Measurements from ENCODE around the gene GHDC.
"Not testable (repeated sequence)": the region's sequence is repeated elsewhere in the genome, so short reads cannot be mapped to it uniquely, and the experiment has no call there.

Gene GHDC

DNA sequence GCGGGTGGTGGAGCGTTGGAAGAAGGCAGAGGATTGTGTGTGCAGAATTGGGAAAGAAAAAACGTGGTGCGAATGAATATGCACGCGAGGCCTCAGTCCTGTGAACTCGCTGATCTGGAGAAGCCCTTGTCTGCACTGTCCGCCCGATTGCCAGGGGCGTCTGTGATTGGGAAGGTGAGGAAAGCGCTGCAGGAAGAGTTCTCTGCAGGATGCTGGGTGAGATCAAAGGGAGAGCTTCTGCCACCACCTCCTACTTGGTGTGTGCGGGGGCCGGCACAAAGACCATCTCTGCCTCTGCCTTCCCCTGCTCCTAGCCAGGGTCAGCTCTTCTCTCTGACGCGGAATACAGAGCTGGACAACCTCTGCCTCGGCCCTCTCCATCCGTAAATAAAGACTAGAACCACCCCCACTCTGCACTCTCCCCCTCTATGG is 38.7 kb downstream of the GHDC start:
- DNase-seq (ENCODE audit: low read depth), result no peak

DNA sequence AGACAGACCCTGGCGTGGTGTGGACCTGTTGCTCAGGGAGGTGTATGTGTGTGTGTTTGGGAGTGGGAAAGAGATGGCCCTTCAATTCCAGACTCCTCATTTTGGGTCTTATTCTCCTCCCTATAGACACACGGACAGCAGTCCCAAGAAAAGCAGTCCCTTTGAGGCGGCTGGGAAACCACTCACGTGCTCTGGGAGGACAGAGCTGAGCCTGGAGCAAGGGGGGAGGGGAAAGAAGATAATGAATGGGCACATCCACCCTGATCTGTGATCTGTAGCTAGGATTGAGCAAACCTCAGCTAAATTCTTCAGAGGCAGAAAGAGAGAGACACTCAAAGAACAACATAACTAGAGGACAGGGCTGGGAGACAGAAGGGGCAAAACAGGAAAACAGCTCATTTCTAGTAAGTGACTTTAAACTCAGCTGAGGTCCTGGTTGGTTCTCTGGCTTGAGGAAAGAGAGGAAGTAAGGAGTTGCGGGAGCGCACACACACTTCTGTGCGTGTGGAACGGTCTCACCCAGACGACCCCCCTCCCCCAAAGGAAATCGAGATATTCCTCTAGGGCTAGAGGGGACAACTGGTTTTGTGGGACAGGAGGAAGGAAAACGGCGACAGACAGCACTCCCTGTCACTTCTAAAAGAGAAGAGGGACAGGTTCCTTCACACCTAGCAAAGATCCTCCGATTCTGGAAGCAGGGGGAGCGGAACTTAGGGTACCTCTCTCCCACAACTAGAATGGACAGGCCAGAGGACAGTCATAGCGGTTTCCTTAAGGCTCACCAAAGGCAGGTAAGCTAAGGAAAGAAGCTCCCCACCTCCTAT is 40.2 kb downstream of the GHDC start:
- DNase-seq (ENCODE audit: low read depth), result no peak

DNA sequence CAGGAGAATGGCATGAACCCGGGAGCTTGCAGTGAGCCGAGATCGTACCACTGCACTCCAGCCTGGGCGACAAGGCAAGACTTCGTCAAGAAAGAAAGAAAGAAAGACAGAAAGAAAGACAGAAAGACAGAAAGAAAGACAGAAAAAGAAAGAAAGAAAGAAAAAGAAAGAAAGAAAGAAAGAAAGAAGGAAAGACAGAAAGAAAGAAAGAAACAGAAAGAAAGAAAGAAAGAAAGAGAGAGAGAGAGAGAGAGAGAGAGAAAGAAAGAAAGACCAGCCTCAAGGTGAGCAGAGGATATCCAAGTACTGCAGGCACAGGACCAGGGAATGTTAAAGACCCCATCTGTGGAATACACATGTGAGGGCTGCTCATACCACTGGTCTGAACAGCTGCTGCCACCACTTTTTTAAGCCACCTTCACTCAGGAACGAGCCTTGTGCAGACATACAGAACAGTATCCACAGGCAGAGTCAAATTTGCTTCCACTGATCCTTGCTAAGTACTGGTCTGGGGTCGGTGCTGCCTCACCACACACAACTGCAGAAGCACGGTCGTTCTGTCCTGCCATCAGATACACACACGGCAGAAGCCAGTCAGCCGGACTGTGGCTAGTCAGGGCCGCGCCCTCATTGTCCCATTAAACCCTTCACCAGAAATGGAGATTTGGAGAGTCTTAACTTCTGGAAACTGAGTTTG is 47.2 kb downstream of the GHDC start:
- no peak for DNase-seq (ENCODE audit: low read depth)

DNA sequence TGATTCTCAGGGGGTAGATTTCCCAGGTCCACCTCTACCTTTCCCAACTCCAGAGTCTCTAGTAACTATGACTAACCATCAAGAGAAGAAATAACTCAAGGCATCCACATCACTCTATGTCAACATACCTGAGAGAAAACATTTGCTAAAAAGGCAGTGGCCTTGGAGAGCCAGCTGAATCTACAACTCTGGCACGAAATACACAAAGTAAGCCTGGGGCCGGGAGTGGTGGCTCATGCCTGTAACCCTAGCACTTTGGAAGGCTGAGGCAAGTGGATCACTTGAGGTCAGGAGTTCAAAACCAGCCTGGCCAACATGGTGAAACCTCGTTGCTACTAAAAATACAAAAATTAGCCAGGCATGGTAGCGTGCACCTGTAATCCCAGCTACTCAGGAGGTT is 51.2 kb downstream of the GHDC start:
- DNase-seq (ENCODE audit: low read depth), result not testable (repeated sequence)

DNA sequence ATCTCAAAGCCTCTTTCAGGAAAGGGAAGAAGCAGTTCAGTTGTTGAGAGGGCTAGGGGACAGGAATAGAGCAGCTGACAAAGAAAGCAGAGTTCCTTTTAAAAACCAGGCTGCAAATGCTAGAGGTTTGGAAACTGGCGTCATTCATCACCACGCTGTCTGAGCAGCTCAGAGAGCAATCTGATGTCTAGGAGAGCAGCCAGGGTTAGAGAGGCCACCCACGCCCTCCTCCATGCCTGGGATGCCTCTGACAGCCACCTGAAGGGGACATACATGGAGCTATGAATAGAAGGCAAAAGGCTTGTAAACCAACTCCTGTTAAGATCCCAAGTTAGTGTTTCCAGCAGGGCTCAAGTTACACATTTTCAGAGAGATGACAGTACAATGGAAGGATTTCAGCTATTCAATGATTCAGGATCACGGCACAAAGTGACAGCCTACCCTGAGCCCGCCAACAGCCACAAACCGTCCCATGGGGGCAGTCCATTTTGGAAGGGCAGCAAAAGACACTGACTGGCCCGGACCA is 51.9 kb downstream of the GHDC start:
- no peak for DNase-seq (ENCODE audit: low read depth)

DNA sequence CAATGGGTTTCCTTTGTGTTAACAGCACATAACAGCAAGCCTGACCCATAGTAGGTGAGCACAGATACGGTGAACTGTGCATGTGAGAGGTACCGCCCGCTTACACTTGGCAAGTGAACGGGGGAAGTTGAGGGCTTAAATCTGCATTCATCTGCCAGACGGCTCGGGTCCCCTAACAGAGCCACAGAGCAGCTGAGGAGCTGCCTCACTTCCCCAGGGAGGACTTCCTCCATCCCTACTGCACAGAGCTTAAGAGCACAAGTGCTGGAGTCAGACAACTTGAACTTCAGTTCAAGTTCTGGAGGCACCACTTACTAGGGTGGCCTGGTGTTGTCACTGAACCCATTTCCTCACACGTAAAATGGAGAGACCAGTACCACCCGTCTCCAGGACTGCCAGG is 52.9 kb downstream of the GHDC start:
- no peak for DNase-seq (ENCODE audit: low read depth)

DNA sequence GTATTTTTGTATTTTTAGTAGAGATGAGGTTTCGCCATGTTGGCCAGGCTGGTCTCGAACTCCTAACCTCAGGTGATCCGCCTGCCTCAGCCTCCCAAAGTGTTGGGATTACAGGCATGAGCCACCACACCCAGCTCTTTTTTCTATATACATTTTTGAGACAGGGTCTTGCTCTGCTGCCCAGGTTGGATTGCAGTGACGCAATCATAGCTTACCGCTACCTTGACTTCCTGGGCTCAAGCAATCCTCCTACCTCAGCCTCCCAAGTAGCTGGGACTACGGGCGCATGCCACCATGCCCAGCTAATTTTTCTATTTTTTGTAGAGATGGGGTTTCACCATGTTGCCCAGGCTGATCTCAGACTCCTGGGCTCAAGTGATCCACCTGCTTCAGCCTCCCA is 53.6 kb downstream of the GHDC start:
- not testable (repeated sequence) for DNase-seq (ENCODE audit: low read depth)

Measured in activated T-helper 1 cell treated with Interleukin-2 at 50 U/mL for 16 hours (primary cell).